HFFc6 (cell line): Measurements from ENCODE around the gene CDH1. TPM values are rescaled to one million over a fixed set of nuclear protein-coding genes. Genes with fewer than 3 reads are reported as not detected.
A peak's percentile ranks its signal among the peaks of the same experiment; 100 is the strongest.

ENCODE experiments used
- DNase-seq: peaks from one replicate; pipeline ENCODE4 v3.0.0-alpha.2; 2018
- H3K27ac Mint-ChIP-seq: 2 replicates; pipeline ENCODE4 v1.8.0; 2020; ENCODE audit warnings: mild to moderate bottlenecking, mixed read lengths
- H3K27me3 Mint-ChIP-seq: 2 replicates; pipeline ENCODE4 v1.8.0; 2021; ENCODE audit warnings: mild to moderate bottlenecking, moderate library complexity, mixed read lengths; ENCODE audit not compliant: insufficient read depth
- H3K36me3 Mint-ChIP-seq: 2 replicates; pipeline ENCODE4 v1.8.0; 2021; ENCODE audit warnings: low read depth, mixed read lengths
- H3K4me1 Mint-ChIP-seq: 2 replicates; pipeline ENCODE4 v1.8.0; 2020; ENCODE audit warnings: low read depth, mixed read lengths
- H3K4me3 Mint-ChIP-seq: 2 replicates; pipeline ENCODE4 v1.8.0; 2020; ENCODE audit warnings: mild to moderate bottlenecking, moderate library complexity, mixed read lengths
- H3K9me3 Mint-ChIP-seq: 2 replicates; pipeline ENCODE4 v1.8.0; 2020; ENCODE audit warnings: mild to moderate bottlenecking, mixed read lengths
- total RNA-seq, 6 experiments: library from RNA; stranded (reverse); fragmentation: NEBNext Ultra II Directional; extraction: Animal tissue kit (Norgen Biotek cat#: 25700); gene quantifications; 2 replicates in 1 of 6; 3 replicates in 5 of 6; pipeline ENCODE4 v1.2.3, GENCODE V29; 2021
- TF ChIP-seq, protein P1 (sequence below): fragments of 200-600 bp; sonication (generic); IDR thresholded peaks from 2 replicates; pipeline ENCODE4 v1.5.0; 2021; ENCODE audit warnings: antibody characterized with exemption, mild to moderate bottlenecking

Gene CDH1
- total RNA-seq, 6 experiments from 2014 or later, result 0.24 to 1.4 (median 0.41) TPM

DNA sequence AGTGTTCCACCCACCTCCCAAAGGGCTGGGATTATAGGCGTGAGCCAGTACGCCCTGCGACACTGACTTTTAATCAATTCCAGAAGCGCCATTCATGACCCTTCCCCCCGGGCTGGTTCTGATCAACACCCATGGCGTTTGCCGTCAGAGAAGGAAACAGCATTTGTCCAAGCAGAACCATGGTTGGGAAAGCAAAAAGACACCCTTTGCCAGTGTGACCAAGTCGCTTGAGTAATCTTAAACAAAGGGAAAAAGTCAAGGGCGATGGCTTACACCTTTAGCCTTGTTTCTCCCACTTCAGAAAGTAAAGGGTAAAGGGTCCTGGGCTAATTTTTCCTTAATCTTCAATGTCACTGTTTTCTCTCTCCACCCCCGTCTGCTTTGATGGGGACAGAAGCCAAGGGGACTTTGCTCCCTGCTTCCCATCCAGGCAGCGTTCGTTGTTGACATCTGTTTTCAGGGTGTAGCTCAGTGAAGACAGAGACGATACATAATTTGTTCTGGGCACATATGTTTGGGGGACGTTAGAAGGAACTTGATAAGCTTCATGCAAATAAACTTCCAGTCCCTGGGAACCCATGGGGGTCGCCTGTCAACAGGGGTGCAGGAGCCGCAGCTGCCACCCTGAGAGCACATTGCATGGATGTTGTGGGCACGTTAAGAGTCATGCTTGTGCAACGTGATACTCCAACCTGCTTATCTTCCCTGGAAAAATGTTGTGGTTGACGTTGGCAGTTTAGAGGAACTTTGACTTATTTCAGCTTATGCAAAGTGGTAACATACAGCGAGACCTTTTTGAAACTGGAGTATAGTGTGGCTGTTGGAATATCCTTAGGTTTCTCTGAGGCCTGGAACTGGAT lies 55.6 kb downstream of the CDH1 start:
- Mint-ChIP-seq H3K36me3 (no peaks in the 10 kb centered on the region), H3K27ac (peak overlapping the region; percentile 12; the same call in 1 of the 2 replicates), H3K27me3 (peaks cover 8% of the 10 kb centered on the region), H3K9me3 (no peaks in the 10 kb centered on the region), H3K4me3 (no peak overlapping the region), H3K4me1 (peaks cover 34% of the 10 kb centered on the region)
- TF ChIP-seq, protein P1, sequence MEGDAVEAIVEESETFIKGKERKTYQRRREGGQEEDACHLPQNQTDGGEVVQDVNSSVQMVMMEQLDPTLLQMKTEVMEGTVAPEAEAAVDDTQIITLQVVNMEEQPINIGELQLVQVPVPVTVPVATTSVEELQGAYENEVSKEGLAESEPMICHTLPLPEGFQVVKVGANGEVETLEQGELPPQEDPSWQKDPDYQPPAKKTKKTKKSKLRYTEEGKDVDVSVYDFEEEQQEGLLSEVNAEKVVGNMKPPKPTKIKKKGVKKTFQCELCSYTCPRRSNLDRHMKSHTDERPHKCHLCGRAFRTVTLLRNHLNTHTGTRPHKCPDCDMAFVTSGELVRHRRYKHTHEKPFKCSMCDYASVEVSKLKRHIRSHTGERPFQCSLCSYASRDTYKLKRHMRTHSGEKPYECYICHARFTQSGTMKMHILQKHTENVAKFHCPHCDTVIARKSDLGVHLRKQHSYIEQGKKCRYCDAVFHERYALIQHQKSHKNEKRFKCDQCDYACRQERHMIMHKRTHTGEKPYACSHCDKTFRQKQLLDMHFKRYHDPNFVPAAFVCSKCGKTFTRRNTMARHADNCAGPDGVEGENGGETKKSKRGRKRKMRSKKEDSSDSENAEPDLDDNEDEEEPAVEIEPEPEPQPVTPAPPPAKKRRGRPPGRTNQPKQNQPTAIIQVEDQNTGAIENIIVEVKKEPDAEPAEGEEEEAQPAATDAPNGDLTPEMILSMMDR, result no peak
- DNase-seq, result peak; percentile 20

DNA sequence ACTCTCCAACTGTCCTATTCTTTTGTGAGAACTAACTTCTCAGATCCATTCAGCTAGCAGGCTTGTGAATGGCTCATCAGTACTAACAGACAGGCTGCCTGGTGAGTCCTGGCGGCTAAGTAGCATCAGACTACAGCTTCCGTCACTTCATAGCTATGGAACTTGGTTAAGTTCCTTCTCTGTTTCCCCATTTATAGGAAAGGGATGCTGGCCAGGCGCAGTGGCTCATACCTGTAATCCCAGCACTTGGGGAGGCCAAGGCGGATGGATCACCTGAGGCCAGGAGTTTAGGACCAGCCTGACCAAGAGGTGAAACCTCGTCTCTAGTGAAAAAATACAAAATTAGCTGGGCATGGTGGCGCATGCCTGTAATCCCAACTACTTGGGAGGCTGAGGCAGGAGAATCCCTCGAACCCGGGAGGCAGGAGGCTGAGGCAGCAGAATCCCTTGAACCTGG lies 56.3 kb downstream of the CDH1 start:
- TF ChIP-seq, protein P1, result no peak
- no peaks in the 10 kb centered on the region for H3K36me3 Mint-ChIP-seq
- H3K4me1 Mint-ChIP-seq, result peaks cover 37% of the 10 kb centered on the region
- peaks cover 8% of the 10 kb centered on the region for H3K27me3 Mint-ChIP-seq
- no peak for DNase-seq
- H3K4me3 Mint-ChIP-seq, result no peak overlapping the region
- no peak overlapping the region for H3K27ac Mint-ChIP-seq
- no peaks in the 10 kb centered on the region for H3K9me3 Mint-ChIP-seq

DNA sequence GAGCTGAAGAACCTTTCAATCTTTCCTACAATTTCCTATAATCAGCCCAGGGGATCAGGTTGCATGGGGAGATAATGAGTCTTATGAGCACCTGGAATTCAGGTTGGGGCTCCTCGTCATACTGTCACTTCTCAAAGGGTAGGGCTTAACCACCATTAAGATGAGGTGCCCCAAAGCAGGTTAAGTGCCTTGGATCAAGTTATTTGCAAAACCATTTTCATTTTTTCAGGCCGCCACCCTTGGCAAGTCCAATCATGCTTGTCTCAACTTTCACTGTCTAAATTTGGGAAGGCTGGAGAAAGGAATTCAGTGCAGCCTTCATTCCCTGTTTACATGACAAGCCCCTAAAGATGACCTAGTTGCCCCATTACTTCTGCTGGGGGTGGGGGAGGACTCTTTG lies 61.3 kb downstream of the CDH1 start:
- H3K4me1 Mint-ChIP-seq, result peaks cover 42% of the 10 kb centered on the region
- no peak overlapping the region for H3K27ac Mint-ChIP-seq
- no peak overlapping the region for H3K4me3 Mint-ChIP-seq
- DNase-seq, result no peak
- no peaks in the 10 kb centered on the region for H3K9me3 Mint-ChIP-seq
- H3K36me3 Mint-ChIP-seq, result peaks cover 6% of the 10 kb centered on the region; the same call in 1 of the 2 replicates
- peaks cover 2% of the 10 kb centered on the region for H3K27me3 Mint-ChIP-seq
- TF ChIP-seq, protein P1, result no peak

DNA sequence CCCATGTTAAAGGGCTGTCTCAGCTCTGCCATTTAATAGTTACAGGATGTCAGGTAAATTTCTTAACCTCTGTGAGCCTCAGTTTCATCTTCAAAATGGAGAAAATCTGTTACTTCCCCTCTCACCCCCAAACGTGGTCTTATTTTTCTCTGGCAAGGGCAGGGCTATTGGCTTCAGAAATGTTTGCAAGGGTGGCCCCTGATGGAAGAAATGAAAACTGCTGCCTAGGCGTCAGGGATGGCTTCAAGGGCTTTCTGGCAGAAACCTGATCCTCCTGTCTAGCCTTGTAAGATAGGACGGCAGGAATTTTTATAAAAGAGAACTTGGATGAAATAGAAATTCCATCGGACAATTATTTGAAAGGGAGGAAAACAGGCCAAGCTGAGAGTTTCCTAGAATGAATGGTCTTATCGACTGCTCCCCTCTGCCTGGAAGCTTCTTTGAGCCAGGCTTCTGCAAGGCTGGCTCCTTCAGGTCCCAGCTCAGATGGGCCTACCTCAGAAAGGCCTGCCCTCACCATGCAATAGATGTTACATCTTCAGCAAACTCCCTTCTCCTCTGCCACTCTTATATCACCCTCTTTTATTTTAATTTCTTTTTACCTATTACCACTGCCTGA lies 63.3 kb downstream of the CDH1 start:
- Mint-ChIP-seq H3K4me3 (no peak overlapping the region), H3K27me3 (no peaks in the 10 kb centered on the region; the same call in none of the 2 replicates), H3K36me3 (peaks cover 10% of the 10 kb centered on the region), H3K27ac (peak overlapping the region; percentile 44), H3K4me1 (peaks cover 50% of the 10 kb centered on the region), H3K9me3 (no peaks in the 10 kb centered on the region)
- peak; percentile 77 for DNase-seq
- TF ChIP-seq, protein P1, result peak; percentile 76

DNA sequence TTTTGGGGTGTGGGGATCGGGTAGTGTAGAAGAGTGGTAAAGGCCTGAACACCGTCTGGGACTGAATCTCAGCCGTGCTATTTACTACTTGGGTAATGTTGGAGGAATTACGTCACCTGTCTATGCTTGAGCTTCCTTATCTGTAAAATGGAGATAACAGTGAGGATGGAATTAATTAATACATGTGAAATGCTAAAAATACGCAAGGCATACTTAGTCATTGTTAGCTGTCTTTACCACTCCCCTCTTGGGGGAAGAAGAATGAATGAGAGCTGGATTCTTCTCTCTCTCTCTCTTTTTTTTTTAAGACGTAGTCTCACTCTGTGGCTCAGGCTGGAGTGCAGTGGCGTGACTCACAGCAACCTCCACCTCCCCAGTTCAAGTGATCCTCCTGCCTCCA lies 65.1 kb downstream of the CDH1 start:
- no peak overlapping the region for H3K4me3 Mint-ChIP-seq

More for the DNA sequence above, 65.1 kb downstream of the CDH1 start:
- TF ChIP-seq, protein P1, result no peak
- no peaks in the 10 kb centered on the region for H3K9me3 Mint-ChIP-seq
- H3K27me3 Mint-ChIP-seq, result no peaks in the 10 kb centered on the region; the same call in none of the 2 replicates
- H3K36me3 Mint-ChIP-seq, result peaks cover 10% of the 10 kb centered on the region
- peak; percentile 74 for DNase-seq
- H3K4me1 Mint-ChIP-seq, result peaks cover 51% of the 10 kb centered on the region
- H3K27ac Mint-ChIP-seq, result peak overlapping the region; percentile 57
